HEK293 (cell line): Measurements from ENCODE around the gene OR5A1.

Source experiments
- CTCF ChIA-PET: fragments of 350-600 bp; formaldehyde crosslinking; extraction: SDS; loops from one replicate; lab custom pipeline; 2021; ENCODE audit warnings: antibody characterized with exemption; lab: Yijun Ruan, JAX
- POLR2A ChIA-PET: fragments of 300-600 bp; formaldehyde crosslinking; extraction: SDS; loops from one replicate; lab custom pipeline; 2020; ENCODE audit warnings: antibody characterized with exemption, inconsistent platforms; lab: Yijun Ruan, JAX
- H3K27ac ChIP-seq: fragments of 200-500 bp; sonication (Bioruptor generic); 2 replicates; pipeline ENCODE4 v1.5.1; 2014; ENCODE audit warnings: low read depth, low read length, control low read depth, inconsistent platforms; ENCODE audit errors: extremely low read depth
- H3K36me3 ChIP-seq, 2 experiments: fragments of 200-500 bp in 1 of 2; sonication (Bioruptor generic) in 1 of 2; 1 replicate in 1 of 2; 2 replicates in 1 of 2; pipeline ENCODE4 v1.5.1; 2014 to 2017; ENCODE audit warnings: inconsistent platforms in 2 of 2, low read length in 2 of 2; ENCODE audit not compliant: control insufficient read depth in 2 of 2, insufficient read depth in 1 of 2
- H3K4me1 ChIP-seq: fragments of 200-500 bp; sonication (Bioruptor generic); 2 replicates; pipeline ENCODE4 v1.5.1; 2014; ENCODE audit warnings: mild to moderate bottlenecking, low read length, inconsistent platforms; ENCODE audit not compliant: control insufficient read depth, insufficient read depth
- H3K4me3 ChIP-seq: 2 replicates; pipeline ENCODE4 v1.5.1; 2011; ENCODE audit warnings: low read depth, mild to moderate bottlenecking, control low read depth, low read length, moderate library complexity
- H3K9me3 ChIP-seq: fragments of 200-500 bp; sonication (Bioruptor generic); 2 replicates; pipeline ENCODE4 v1.5.1; 2014; ENCODE audit warnings: low read depth, low read length, inconsistent platforms; ENCODE audit not compliant: control insufficient read depth, insufficient read depth
- BCL11B ChIP-seq: fragments of 450-650 bp; formaldehyde crosslinking; IDR thresholded peaks from 2 replicates; pipeline ENCODE4 v1.5.1; 2016; ENCODE audit warnings: low read depth, missing biosample characterization, missing genetic modification characterization
- FEZF1 ChIP-seq: fragments of 450-650 bp; formaldehyde crosslinking; IDR thresholded peaks from 2 replicates; pipeline ENCODE4 v1.5.1; 2016; ENCODE audit warnings: missing biosample characterization, missing genetic modification characterization
- MYNN ChIP-seq: fragments of 450-650 bp; formaldehyde crosslinking; IDR thresholded peaks from 2 replicates; pipeline ENCODE4 v1.5.1; 2016; ENCODE audit warnings: missing biosample characterization, missing genetic modification characterization, borderline replicate concordance
- OVOL3 ChIP-seq: fragments of 450-650 bp; formaldehyde crosslinking; IDR thresholded peaks from 2 replicates; pipeline ENCODE4 v1.5.1; 2016; ENCODE audit warnings: missing biosample characterization, missing genetic modification characterization
- SP2 ChIP-seq: fragments of 450-650 bp; formaldehyde crosslinking; IDR thresholded peaks from 2 replicates; pipeline ENCODE4 v1.5.1; 2016; ENCODE audit warnings: missing biosample characterization, missing genetic modification characterization
- TCF7L2 ChIP-seq: IDR thresholded peaks from 2 replicates; pipeline ENCODE4 v1.6.1; 2011; ENCODE audit warnings: low read depth, mild to moderate bottlenecking, inconsistent platforms, low read length, moderate library complexity, borderline replicate concordance
- ZFHX2 ChIP-seq: fragments of 450-650 bp; formaldehyde crosslinking; conservative IDR thresholded peaks from 2 replicates; pipeline ENCODE4 v1.5.1; 2016; ENCODE audit warnings: missing biosample characterization, missing genetic modification characterization
- ZNF146 ChIP-seq: fragments of 450-650 bp; formaldehyde crosslinking; IDR thresholded peaks from 2 replicates; pipeline ENCODE4 v1.5.1; 2016; ENCODE audit warnings: missing biosample characterization, missing genetic modification characterization
- ZNF19 ChIP-seq: fragments of 450-650 bp; formaldehyde crosslinking; IDR thresholded peaks from 2 replicates; pipeline ENCODE4; 2016; ENCODE audit warnings: missing biosample characterization, missing genetic modification characterization, low read depth
- ZNF202 ChIP-seq: fragments of 450-650 bp; formaldehyde crosslinking; IDR thresholded peaks from 2 replicates; pipeline ENCODE4 v1.5.1; 2016; ENCODE audit warnings: missing biosample characterization, missing genetic modification characterization, borderline replicate concordance
- ZNF214 ChIP-seq: fragments of 450-650 bp; formaldehyde crosslinking; IDR thresholded peaks from 2 replicates; pipeline ENCODE4 v1.5.1; 2017; ENCODE audit warnings: missing biosample characterization, mild to moderate bottlenecking, missing genetic modification characterization, borderline replicate concordance
- ZNF248 ChIP-seq: fragments of 450-650 bp; formaldehyde crosslinking; IDR thresholded peaks from 2 replicates; pipeline ENCODE4 v1.5.1; 2017; ENCODE audit warnings: missing biosample characterization, missing genetic modification characterization
- ZNF292 ChIP-seq: fragments of 450-650 bp; formaldehyde crosslinking; IDR thresholded peaks from 2 replicates; pipeline ENCODE4 v1.5.1; 2016; ENCODE audit warnings: low read depth, missing biosample characterization, missing genetic modification characterization, borderline replicate concordance
- ZNF350 ChIP-seq: fragments of 450-650 bp; formaldehyde crosslinking; IDR thresholded peaks from 2 replicates; pipeline ENCODE4 v1.5.0; 2017; ENCODE audit warnings: missing biosample characterization, mild to moderate bottlenecking, missing genetic modification characterization
- ZNF37A ChIP-seq: fragments of 450-650 bp; IDR thresholded peaks from 2 replicates; pipeline ENCODE4 v1.5.1; 2018; ENCODE audit warnings: missing biosample characterization, missing genetic modification characterization
- ZNF529 ChIP-seq: fragments of 450-650 bp; formaldehyde crosslinking; IDR thresholded peaks from 2 replicates; pipeline ENCODE4 v1.5.1; 2017; ENCODE audit warnings: missing genetic modification characterization, missing biosample characterization; ENCODE audit not compliant: insufficient replicate concordance
- ZNF544 ChIP-seq: fragments of 450-650 bp; formaldehyde crosslinking; IDR thresholded peaks from 2 replicates; pipeline ENCODE4 v1.5.0; 2017; ENCODE audit warnings: missing biosample characterization, missing genetic modification characterization
- ZNF837 ChIP-seq: fragments of 450-650 bp; formaldehyde crosslinking; IDR thresholded peaks from 2 replicates; pipeline ENCODE4 v1.5.1; 2016; ENCODE audit warnings: missing biosample characterization, missing genetic modification characterization
- ZNF843 ChIP-seq: fragments of 450-650 bp; formaldehyde crosslinking; IDR thresholded peaks from 2 replicates; pipeline ENCODE4 v1.5.1; 2016; ENCODE audit warnings: missing biosample characterization, missing genetic modification characterization
- TF ChIP-seq, protein P1 (sequence below): fragments of 450-650 bp; formaldehyde crosslinking; IDR thresholded peaks from 2 replicates; pipeline ENCODE4 v1.5.1; 2016; ENCODE audit warnings: missing biosample characterization, missing genetic modification characterization
- TF ChIP-seq, protein P2 (sequence below): fragments of 450-650 bp; formaldehyde crosslinking; IDR thresholded peaks from 2 replicates; pipeline ENCODE4 v1.5.1; 2016; ENCODE audit warnings: missing biosample characterization, missing genetic modification characterization, low read depth
- TF ChIP-seq, protein P3 (sequence below): fragments of 450-650 bp; formaldehyde crosslinking; IDR thresholded peaks from 2 replicates; pipeline ENCODE4 v1.5.1; 2017; ENCODE audit warnings: missing biosample characterization, missing genetic modification characterization
- TF ChIP-seq, protein P4 (sequence below): fragments of 450-650 bp; IDR thresholded peaks from 2 replicates; pipeline ENCODE4 v1.5.1; 2018; ENCODE audit warnings: missing biosample characterization, missing genetic modification characterization

The OR5A1 gene

DNA sequence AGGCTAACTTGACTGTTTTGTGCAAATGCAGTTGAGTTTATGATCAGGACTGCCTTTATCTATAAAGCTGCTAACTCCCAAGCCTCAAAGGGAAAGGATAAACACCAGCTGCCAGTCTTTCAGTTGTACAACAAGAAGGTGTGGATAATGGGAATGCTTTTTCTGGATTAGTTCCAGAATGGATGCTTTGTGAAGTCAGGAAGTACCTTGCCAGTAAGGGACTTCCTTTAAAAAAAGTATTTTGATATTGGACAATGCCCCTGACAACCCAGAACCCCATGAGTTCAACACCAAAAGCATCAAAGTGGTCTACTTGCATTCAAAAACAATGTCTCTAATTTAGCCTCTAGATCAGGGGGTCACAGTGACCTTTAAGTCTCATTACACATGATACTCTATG, 42.1 kb upstream of the OR5A1 start:
- POLR2A ChIA-PET = no interaction called here
- TF ChIP-seq ZNF837 (tag by site-specific recombination) = no peak
- TF ChIP-seq ZNF37A (tag by site-specific recombination) = no peak
- no peak for TF ChIP-seq MYNN (tag by site-specific recombination)
- TF ChIP-seq, protein P1, sequence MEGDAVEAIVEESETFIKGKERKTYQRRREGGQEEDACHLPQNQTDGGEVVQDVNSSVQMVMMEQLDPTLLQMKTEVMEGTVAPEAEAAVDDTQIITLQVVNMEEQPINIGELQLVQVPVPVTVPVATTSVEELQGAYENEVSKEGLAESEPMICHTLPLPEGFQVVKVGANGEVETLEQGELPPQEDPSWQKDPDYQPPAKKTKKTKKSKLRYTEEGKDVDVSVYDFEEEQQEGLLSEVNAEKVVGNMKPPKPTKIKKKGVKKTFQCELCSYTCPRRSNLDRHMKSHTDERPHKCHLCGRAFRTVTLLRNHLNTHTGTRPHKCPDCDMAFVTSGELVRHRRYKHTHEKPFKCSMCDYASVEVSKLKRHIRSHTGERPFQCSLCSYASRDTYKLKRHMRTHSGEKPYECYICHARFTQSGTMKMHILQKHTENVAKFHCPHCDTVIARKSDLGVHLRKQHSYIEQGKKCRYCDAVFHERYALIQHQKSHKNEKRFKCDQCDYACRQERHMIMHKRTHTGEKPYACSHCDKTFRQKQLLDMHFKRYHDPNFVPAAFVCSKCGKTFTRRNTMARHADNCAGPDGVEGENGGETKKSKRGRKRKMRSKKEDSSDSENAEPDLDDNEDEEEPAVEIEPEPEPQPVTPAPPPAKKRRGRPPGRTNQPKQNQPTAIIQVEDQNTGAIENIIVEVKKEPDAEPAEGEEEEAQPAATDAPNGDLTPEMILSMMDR (tag by site-specific recombination) = no peak
- no peak for TF ChIP-seq ZNF843 (tag by site-specific recombination)
- no peak for TF ChIP-seq ZNF19 (tag by site-specific recombination)
- TF ChIP-seq ZNF202 (tag by site-specific recombination) = no peak
- no peak for TF ChIP-seq SP2
- TF ChIP-seq BCL11B (tag by site-specific recombination) = no peak
- TF ChIP-seq ZNF529 = no peak
- no peak for TF ChIP-seq ZNF292
- no peak for TF ChIP-seq ZNF544 (tag by site-specific recombination)
- no peak for TF ChIP-seq ZFHX2 (tag by site-specific recombination)
- H3K36me3 ChIP-seq = no peaks in the 10 kb centered on the region
- H3K9me3 ChIP-seq = no peaks in the 10 kb centered on the region
- CTCF ChIA-PET = no interaction called here
- H3K27ac ChIP-seq = no peak overlapping the region
- H3K4me1 ChIP-seq = no peaks in the 10 kb centered on the region
- H3K4me3 ChIP-seq = no peak overlapping the region

GRCh38 chr11:59400461-59401261, 35.6 kb upstream of the OR5A1 start:
- Histone ChIP-seq H3K9me3 (no peaks in the 10 kb centered on the region), H3K4me1 (no peaks in the 10 kb centered on the region), H3K4me3 (no peak overlapping the region)
- POLR2A ChIA-PET = no interaction called here
- CTCF ChIA-PET = no interaction called here
- TF ChIP-seq ZNF214 (no peak), ZNF146 (tag by site-specific recombination) (no peak), OVOL3 (tag by site-specific recombination) (no peak), ZNF350 (tag by site-specific recombination) (no peak), TCF7L2 (no peak), ZNF248 (tag by site-specific recombination) (no peak), FEZF1 (tag by site-specific recombination) (no peak)
- TF ChIP-seq, protein P2, sequence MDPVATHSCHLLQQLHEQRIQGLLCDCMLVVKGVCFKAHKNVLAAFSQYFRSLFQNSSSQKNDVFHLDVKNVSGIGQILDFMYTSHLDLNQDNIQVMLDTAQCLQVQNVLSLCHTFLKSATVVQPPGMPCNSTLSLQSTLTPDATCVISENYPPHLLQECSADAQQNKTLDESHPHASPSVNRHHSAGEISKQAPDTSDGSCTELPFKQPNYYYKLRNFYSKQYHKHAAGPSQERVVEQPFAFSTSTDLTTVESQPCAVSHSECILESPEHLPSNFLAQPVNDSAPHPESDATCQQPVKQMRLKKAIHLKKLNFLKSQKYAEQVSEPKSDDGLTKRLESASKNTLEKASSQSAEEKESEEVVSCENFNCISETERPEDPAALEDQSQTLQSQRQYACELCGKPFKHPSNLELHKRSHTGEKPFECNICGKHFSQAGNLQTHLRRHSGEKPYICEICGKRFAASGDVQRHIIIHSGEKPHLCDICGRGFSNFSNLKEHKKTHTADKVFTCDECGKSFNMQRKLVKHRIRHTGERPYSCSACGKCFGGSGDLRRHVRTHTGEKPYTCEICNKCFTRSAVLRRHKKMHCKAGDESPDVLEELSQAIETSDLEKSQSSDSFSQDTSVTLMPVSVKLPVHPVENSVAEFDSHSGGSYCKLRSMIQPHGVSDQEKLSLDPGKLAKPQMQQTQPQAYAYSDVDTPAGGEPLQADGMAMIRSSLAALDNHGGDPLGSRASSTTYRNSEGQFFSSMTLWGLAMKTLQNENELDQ = no peak
- TF ChIP-seq, protein P3, sequence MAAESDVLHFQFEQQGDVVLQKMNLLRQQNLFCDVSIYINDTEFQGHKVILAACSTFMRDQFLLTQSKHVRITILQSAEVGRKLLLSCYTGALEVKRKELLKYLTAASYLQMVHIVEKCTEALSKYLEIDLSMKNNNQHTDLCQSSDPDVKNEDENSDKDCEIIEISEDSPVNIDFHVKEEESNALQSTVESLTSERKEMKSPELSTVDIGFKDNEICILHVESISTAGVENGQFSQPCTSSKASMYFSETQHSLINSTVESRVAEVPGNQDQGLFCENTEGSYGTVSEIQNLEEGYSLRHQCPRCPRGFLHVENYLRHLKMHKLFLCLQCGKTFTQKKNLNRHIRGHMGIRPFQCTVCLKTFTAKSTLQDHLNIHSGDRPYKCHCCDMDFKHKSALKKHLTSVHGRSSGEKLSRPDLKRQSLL (tag by site-specific recombination) = no peak
- TF ChIP-seq, protein P4, sequence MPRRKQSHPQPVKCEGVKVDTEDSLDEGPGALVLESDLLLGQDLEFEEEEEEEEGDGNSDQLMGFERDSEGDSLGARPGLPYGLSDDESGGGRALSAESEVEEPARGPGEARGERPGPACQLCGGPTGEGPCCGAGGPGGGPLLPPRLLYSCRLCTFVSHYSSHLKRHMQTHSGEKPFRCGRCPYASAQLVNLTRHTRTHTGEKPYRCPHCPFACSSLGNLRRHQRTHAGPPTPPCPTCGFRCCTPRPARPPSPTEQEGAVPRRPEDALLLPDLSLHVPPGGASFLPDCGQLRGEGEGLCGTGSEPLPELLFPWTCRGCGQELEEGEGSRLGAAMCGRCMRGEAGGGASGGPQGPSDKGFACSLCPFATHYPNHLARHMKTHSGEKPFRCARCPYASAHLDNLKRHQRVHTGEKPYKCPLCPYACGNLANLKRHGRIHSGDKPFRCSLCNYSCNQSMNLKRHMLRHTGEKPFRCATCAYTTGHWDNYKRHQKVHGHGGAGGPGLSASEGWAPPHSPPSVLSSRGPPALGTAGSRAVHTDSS (tag by site-specific recombination) = no peak
- TF ChIP-seq, all 188 proteins: peak for 0
- no peaks in the 10 kb centered on the region for H3K36me3 ChIP-seq
- H3K27ac ChIP-seq = no peak overlapping the region
